HepG2 (cell line): Measurements from ENCODE around the gene GRAMD1B.

Experiments
- BHLHE40 ChIP-seq: IDR thresholded peaks from 2 replicates; pipeline ENCODE4 v1.6.1; 2011; ENCODE audit warnings: low read length, improper control_type of control experiment
- EP300 ChIP-seq, 3 experiments: sonication (generic) in 1 of 3; formaldehyde crosslinking in 1 of 3; IDR thresholded peaks; 2 replicates each; pipeline versions ENCODE4 v1.5.1 to v1.6.1; 2011 to 2020; ENCODE audit warnings: low read depth in 2 of 3, low read length in 2 of 3, borderline replicate concordance in 1 of 3, improper control_type of control experiment in 1 of 3, mild to moderate bottlenecking in 1 of 3, missing genetic modification reagents in 1 of 3, moderate library complexity in 1 of 3
- EZH2 ChIP-seq: conservative IDR thresholded peaks from 2 replicates; pipeline ENCODE4 v1.6.1; 2012; ENCODE audit warnings: mild to moderate bottlenecking, low read depth, low read length, moderate library complexity
- KLF9 ChIP-seq: IDR thresholded peaks from 2 replicates; pipeline ENCODE4 v1.6.1; 2016; ENCODE audit warnings: low read depth
- PHF8 ChIP-seq: sonication (generic); formaldehyde crosslinking; IDR thresholded peaks from 2 replicates; pipeline ENCODE4 v1.5.0; 2020; ENCODE audit warnings: missing genetic modification reagents
- POLR2A ChIP-seq, 2 experiments: IDR thresholded peaks; 2 replicates each; pipeline ENCODE4 v1.6.1; 2011; ENCODE audit warnings: low read depth in 2 of 2, low read length in 2 of 2, mild to moderate bottlenecking in 1 of 2, moderate library complexity in 1 of 2; ENCODE audit not compliant: insufficient read depth in 1 of 2
- RAD21 ChIP-seq: fragments of 450-650 bp; formaldehyde crosslinking; IDR thresholded peaks from 2 replicates; pipeline ENCODE4 v1.5.0; 2020; ENCODE audit warnings: mild to moderate bottlenecking
- ZNF121 ChIP-seq: sonication (generic); formaldehyde crosslinking; IDR thresholded peaks from 2 replicates; pipeline ENCODE4 v1.5.0; 2020; ENCODE audit warnings: mild to moderate bottlenecking, missing genetic modification reagents
- ZNF781 ChIP-seq: sonication (generic); formaldehyde crosslinking; IDR thresholded peaks from 2 replicates; pipeline ENCODE4 v1.5.1; 2020; ENCODE audit warnings: borderline replicate concordance, mild to moderate bottlenecking, missing genetic modification reagents; ENCODE audit errors: not compliant biosample characterization
- TF ChIP-seq, protein P1 (sequence below), 2 experiments: sonication (generic) in 1 of 2; formaldehyde crosslinking in 1 of 2; IDR thresholded peaks; 2 replicates each; pipeline versions ENCODE4 v1.4.0 to v1.6.1; 2016 to 2020; ENCODE audit warnings: borderline replicate concordance in 1 of 2, low read depth in 1 of 2, mild to moderate bottlenecking in 1 of 2, missing genetic modification reagents in 1 of 2
- TF ChIP-seq, protein P2 (sequence below): sonication (generic); formaldehyde crosslinking; IDR thresholded peaks from 2 replicates; pipeline ENCODE4 v1.5.0; 2020; ENCODE audit warnings: mild to moderate bottlenecking, missing genetic modification reagents, moderate library complexity

DNA sequence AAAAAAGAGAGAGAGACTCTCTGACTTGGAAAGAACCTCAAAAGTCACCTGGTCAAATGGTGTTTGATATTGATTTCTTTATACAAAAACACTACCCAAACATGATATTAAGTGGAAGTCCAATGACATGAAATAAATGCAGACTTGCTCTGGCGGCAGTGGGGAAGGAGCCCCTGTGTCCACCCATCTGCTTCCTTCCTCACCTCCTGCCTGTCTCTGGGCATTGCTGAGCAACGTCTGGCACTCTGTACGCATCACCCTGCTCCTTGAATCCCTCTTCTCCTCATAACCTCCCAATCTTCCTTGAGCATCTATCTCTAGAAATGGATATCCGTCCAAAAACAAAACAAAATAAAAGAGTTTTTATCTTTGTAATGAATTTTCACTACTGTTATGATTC lies 39.9 kb upstream of the GRAMD1B start:
- TF ChIP-seq KLF9 (CRISPR knock-in tag) (no peak), ZNF781 (CRISPR knock-in tag) (no peak), BHLHE40 (no peak), RAD21 (CRISPR knock-in tag) (no peak), ZNF121 (no peak), POLR2A (IDR thresholded peaks at IDR 0.05; ENCODE audit: insufficient read depth in 1 of 2, low read depth in 2 of 2, low read length in 2 of 2) (no peak), EP300 (IDR thresholded peaks at IDR 0.05; ENCODE audit: low read depth in 2 of 2, low read length in 2 of 2) (no peak), EP300 (CRISPR knock-in tag; IDR thresholded peaks at IDR 0.05; ENCODE audit: borderline replicate concordance) (no peak), PHF8 (no peak), EZH2 (no peak)
- TF ChIP-seq, protein P1, sequence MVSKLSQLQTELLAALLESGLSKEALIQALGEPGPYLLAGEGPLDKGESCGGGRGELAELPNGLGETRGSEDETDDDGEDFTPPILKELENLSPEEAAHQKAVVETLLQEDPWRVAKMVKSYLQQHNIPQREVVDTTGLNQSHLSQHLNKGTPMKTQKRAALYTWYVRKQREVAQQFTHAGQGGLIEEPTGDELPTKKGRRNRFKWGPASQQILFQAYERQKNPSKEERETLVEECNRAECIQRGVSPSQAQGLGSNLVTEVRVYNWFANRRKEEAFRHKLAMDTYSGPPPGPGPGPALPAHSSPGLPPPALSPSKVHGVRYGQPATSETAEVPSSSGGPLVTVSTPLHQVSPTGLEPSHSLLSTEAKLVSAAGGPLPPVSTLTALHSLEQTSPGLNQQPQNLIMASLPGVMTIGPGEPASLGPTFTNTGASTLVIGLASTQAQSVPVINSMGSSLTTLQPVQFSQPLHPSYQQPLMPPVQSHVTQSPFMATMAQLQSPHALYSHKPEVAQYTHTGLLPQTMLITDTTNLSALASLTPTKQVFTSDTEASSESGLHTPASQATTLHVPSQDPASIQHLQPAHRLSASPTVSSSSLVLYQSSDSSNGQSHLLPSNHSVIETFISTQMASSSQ (IDR thresholded peaks at IDR 0.05; ENCODE audit: low read depth), result no peak
- TF ChIP-seq, protein P1 (CRISPR knock-in tag; IDR thresholded peaks at IDR 0.05; ENCODE audit: borderline replicate concordance), result no peak
- TF ChIP-seq, protein P2, sequence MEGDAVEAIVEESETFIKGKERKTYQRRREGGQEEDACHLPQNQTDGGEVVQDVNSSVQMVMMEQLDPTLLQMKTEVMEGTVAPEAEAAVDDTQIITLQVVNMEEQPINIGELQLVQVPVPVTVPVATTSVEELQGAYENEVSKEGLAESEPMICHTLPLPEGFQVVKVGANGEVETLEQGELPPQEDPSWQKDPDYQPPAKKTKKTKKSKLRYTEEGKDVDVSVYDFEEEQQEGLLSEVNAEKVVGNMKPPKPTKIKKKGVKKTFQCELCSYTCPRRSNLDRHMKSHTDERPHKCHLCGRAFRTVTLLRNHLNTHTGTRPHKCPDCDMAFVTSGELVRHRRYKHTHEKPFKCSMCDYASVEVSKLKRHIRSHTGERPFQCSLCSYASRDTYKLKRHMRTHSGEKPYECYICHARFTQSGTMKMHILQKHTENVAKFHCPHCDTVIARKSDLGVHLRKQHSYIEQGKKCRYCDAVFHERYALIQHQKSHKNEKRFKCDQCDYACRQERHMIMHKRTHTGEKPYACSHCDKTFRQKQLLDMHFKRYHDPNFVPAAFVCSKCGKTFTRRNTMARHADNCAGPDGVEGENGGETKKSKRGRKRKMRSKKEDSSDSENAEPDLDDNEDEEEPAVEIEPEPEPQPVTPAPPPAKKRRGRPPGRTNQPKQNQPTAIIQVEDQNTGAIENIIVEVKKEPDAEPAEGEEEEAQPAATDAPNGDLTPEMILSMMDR (CRISPR knock-in tag), result no peak
